Stimulated activated CD8-positive, alpha-beta memory T cell treated with anti-CD3 and anti-CD28 coated beads, Interleukin-2, amount 100 ng/mL, for 1 hour (primary cell): ENCODE data around the gene PIK3C2B.
"Not testable (repeated sequence)": the region's sequence is repeated elsewhere in the genome, so short reads cannot be mapped to it uniquely, and the experiment has no call there.

Experiments
- DNase-seq, 2 donors: peaks; one replicate each; pipeline ENCODE4 v3.0.0-alpha.2; 2020; ENCODE audit warnings: low read depth in 2 of 2

The PIK3C2B gene

GRCh38 chr1:204494281-204495077 is at the start of gene PIK3C2B:
TSS of gene PIK3C2B (minus strand) at chr1:204494805. CDS start at chr1:204469802, 25,003 bp downstream.
- DNase-seq, result peak; percentile 21 to 46

GRCh38 chr1:204544321-204544720 is 49.7 kb upstream of the PIK3C2B start:
- no peak for DNase-seq

- no peak for DNase-seq
These were observed 47.0 kb upstream of the PIK3C2B start for GRCh38 chr1:204541626-204542025.

GRCh38 chr1:204532832-204533231 is 38.2 kb upstream of the PIK3C2B start:
- DNase-seq, result no peak

- no peak for DNase-seq
These were observed 36.3 kb upstream of the PIK3C2B start for GRCh38 chr1:204530932-204531331.

- DNase-seq, result no peak
These were observed 34.8 kb upstream of the PIK3C2B start for GRCh38 chr1:204529371-204529895.

GRCh38 chr1:204528677-204529076 is 34.1 kb upstream of the PIK3C2B start:
- DNase-seq, result no peak

- no peak for DNase-seq
These were observed 33.6 kb upstream of the PIK3C2B start for GRCh38 chr1:204528241-204528640.

GRCh38 chr1:204524986-204525385 is 30.4 kb upstream of the PIK3C2B start:
- no peak for DNase-seq

- DNase-seq, result no peak
These were observed 29.1 kb upstream of the PIK3C2B start for GRCh38 chr1:204523605-204524215.

GRCh38 chr1:204521941-204522521 is 27.4 kb upstream of the PIK3C2B start:
- DNase-seq, result not testable (repeated sequence)

GRCh38 chr1:204520834-204521709 is 26.5 kb upstream of the PIK3C2B start:
- DNase-seq, result peak in 1 of 2 donors; percentile 31

GRCh38 chr1:204517382-204517781 is 22.8 kb upstream of the PIK3C2B start:
- DNase-seq, result not testable (repeated sequence)

- peak; percentile 83 to 85 for DNase-seq
These were observed 21.7 kb upstream of the PIK3C2B start, which contains the start of gene MDM4 for GRCh38 chr1:204516180-204516879. TSS of gene MDM4 (plus strand) at chr1:204516406. CDS start at chr1:204525519, 9,113 bp downstream.

GRCh38 chr1:204514828-204515227 is 20.2 kb upstream of the PIK3C2B start:
- DNase-seq, result no peak

- DNase-seq, result peak in 1 of 2 donors; percentile 25
These were observed 18.6 kb upstream of the PIK3C2B start for GRCh38 chr1:204513117-204513716.

GRCh38 chr1:204511366-204511765 is 16.8 kb upstream of the PIK3C2B start:
- DNase-seq, result no peak

GRCh38 chr1:204509186-204509635 is 14.6 kb upstream of the PIK3C2B start:
- DNase-seq, result no peak

GRCh38 chr1:204507317-204508105 is 12.9 kb upstream of the PIK3C2B start:
- DNase-seq, result no peak

- DNase-seq, result peak; percentile 75 to 78
These were observed 12.3 kb upstream of the PIK3C2B start for GRCh38 chr1:204506969-204507316.
